Gastrocnemius medialis (tissue), 4 donors: Measurements from ENCODE around the gene ACIN1.

Experiments used
- CTCF ChIP-seq, 5 experiments: fragments of 450-650 bp in 3 of 5; fragments of 200-600 bp in 2 of 5; sonication (generic) in 2 of 5; IDR thresholded peaks in 4 of 5; conservative IDR thresholded peaks in 1 of 5; 1 replicate in 4 of 5; 2 replicates in 1 of 5; pipeline ENCODE4 v1.5.1; 2016 to 2019; ENCODE audit warnings: antibody characterized with exemption in 5 of 5, mild to moderate bottlenecking in 3 of 5, moderate library complexity in 3 of 5
- POLR2A ChIP-seq, 2 donors: fragments of 450-650 bp; IDR thresholded peaks; one replicate each; pipeline ENCODE4 v1.6.1; 2017; ENCODE audit warnings: antibody characterized with exemption in 2 of 2, mild to moderate bottlenecking in 2 of 2, moderate library complexity in 2 of 2

GRCh38 chr14:23052182-23052623 is 42.7 kb downstream of the ACIN1 start:
- TF ChIP-seq CTCF (IDR thresholded peaks at IDR 0.05 in 4 of 5, conservative IDR thresholded peaks at IDR 0.05 in 1 of 5): no peak
- TF ChIP-seq POLR2A (IDR thresholded peaks at IDR 0.05): no peak
